IPS-15b (cell line): Measurements from ENCODE around the gene BMPR1A.

Experiments used
- H3K27me3 ChIP-seq: one replicate; pipeline ENCODE4 v1.6.1; 2013; ENCODE audit warnings: low read length; ENCODE audit not compliant: control insufficient read depth, insufficient read depth
- H3K36me3 ChIP-seq: one replicate; pipeline ENCODE4 v1.6.1; 2013; ENCODE audit warnings: low read length; ENCODE audit not compliant: control insufficient read depth, insufficient read depth
- H3K4me1 ChIP-seq: one replicate; pipeline ENCODE4 v1.6.1; 2013; ENCODE audit warnings: mild to moderate bottlenecking, low read length; ENCODE audit not compliant: control insufficient read depth, insufficient read depth
- H3K4me3 ChIP-seq: one replicate; pipeline ENCODE4 v1.5.1; 2013; ENCODE audit warnings: low read depth, low read length
- H3K9ac ChIP-seq: one replicate; pipeline ENCODE4 v1.6.1; 2013; ENCODE audit warnings: low read depth, mild to moderate bottlenecking, low read length
- H3K9me3 ChIP-seq: one replicate; pipeline ENCODE4 v1.6.1; 2013; ENCODE audit warnings: mild to moderate bottlenecking, low read length; ENCODE audit not compliant: control insufficient read depth, insufficient read depth

Gene BMPR1A

GRCh38 chr10:86958116-86958900 is 201.9 kb downstream of the BMPR1A start, which contains the start of gene SNCG:
Gene SNCG (plus strand): TSS chr10:86958599. CDS start chr10:86958698, 99 bp downstream.
- Histone ChIP-seq H3K9me3 (no peaks in the 10 kb centered on the region), H3K4me1 (peaks cover 29% of the 10 kb centered on the region), H3K36me3 (no peaks in the 10 kb centered on the region), H3K4me3 (no peak within 1 kb of the TSS), H3K27me3 (no peaks in the 10 kb centered on the region), H3K9ac (no peak within 1 kb of the TSS)

DNA sequence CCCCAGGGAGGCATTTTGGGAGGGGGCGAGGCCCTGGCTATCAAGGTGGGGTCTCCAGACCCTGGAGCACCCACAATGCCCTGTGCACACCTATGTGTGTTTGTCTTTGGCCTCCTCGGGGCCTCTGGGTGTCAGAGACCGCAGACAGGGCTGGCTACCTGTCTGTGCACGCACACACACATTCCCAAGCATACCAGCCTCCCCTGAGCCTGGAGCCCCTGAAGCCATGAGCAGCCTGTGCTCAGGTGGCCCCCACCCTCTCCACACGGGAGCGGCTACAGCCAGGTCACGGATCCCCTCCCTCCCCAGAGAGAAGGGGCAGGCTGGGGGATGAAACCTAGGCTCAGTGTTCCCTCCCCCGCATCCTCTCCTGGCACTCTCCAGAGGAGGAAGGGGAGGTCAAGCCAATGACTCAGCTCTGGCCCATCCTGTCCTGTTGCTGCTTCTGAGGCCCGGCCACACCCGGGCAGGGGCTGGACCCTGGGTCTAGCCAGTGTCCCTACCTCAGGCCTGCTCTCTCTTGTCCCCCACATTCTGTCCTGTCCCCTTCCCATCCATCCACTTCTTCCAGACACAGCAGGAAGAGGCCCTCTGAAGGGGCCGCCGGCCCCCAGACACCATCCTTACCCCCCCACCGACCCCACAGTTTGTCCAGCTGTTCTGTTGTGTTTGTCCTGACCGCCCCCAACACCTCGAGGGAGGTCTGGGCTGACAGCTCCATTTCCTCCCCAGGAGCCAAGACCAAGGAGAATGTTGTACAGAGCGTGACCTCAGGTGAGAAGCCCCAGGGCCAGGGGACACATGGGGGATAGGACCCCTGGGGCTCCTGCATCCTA is 202.7 kb downstream of the BMPR1A start:
- Histone ChIP-seq H3K27me3 (no peaks in the 10 kb centered on the region), H3K9ac (no peak overlapping the region)

GRCh38 chr10:86959737-86960002 is 203.3 kb downstream of the BMPR1A start:
- no peaks in the 10 kb centered on the region for H3K27me3 ChIP-seq
- no peaks in the 10 kb centered on the region for H3K36me3 ChIP-seq
- no peaks in the 10 kb centered on the region for H3K9me3 ChIP-seq
- H3K4me1 ChIP-seq, result peaks cover 21% of the 10 kb centered on the region
- no peak overlapping the region for H3K4me3 ChIP-seq
- no peak overlapping the region for H3K9ac ChIP-seq

More for the DNA sequence above, 202.7 kb downstream of the BMPR1A start:
- Histone ChIP-seq H3K4me1 (peaks cover 21% of the 10 kb centered on the region), H3K4me3 (no peak overlapping the region), H3K36me3 (no peaks in the 10 kb centered on the region), H3K9me3 (no peaks in the 10 kb centered on the region)

- Histone ChIP-seq H3K9me3 (no peaks in the 10 kb centered on the region), H3K36me3 (no peaks in the 10 kb centered on the region), H3K9ac (no peak overlapping the region), H3K27me3 (no peaks in the 10 kb centered on the region), H3K4me1 (peaks cover 16% of the 10 kb centered on the region), H3K4me3 (peak overlapping the region; percentile 15)
Observed at GRCh38 chr10:86960003-86960862, 203.8 kb downstream of the BMPR1A start.

DNA sequence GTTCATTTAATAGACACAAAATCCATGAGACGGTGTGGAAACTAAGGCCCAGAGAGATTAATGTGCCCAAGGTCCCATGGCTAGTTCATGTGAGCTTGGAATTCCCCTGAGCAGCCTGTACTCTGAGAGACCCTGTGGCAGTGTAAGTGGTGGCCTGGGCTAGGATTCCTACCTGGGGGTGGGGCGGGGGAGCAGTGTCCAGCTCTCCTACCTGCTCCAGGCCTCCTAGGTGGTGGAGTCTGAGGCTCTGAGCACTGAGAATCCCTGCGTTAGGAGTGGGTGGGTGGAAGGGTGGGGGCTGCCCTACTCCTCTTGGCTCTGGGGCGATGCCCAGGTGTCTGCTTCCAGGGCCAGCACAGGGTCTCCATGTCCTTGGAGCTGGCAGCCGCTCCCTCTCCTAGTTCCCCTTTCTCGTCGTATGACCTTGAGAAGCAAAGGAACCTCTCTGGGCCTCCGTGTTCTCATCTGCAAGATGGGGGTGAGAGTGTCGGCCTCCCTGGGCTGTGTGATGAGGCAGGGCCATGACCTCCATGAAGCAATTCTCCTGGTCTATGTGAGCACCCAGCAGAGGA is 204.5 kb downstream of the BMPR1A start:
- no peak overlapping the region for H3K4me3 ChIP-seq
- peaks cover 10% of the 10 kb centered on the region for H3K4me1 ChIP-seq
- H3K9ac ChIP-seq, result no peak overlapping the region

DNA sequence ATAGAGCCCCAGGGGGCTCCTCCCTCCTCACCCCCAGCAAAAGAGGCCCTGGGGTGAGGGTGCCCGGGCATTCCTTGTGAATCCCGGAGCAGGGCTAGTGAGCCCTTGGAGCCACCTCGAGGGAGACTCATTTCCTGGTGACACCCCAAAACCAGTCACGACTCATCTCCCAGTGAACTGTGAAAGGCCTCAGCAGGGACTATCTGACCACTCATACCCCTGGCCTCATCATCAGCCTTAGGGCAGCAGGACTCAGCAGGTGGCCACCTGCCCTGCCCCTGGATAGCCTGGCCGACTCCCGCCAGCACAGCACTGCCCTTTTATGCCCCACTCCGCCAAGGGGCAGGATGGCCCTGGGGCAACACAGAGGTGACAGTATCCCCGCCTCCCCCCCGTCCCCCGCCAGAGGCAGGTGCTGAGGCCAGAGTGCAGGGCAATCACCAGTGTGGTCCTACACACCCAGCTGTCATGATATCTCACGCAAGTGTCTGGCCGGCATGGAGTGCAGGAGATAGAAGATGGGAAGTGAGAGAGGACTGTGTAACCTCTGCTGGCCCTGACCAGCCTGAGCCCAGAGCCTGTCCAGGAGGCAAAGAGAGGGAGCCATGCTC is 205.2 kb downstream of the BMPR1A start:
- no peak overlapping the region for H3K9ac ChIP-seq
- H3K4me3 ChIP-seq, result no peak overlapping the region
- H3K9me3 ChIP-seq, result no peaks in the 10 kb centered on the region
- no peaks in the 10 kb centered on the region for H3K27me3 ChIP-seq
- H3K36me3 ChIP-seq, result no peaks in the 10 kb centered on the region
- peaks cover 8% of the 10 kb centered on the region for H3K4me1 ChIP-seq

More for the DNA sequence above, 204.5 kb downstream of the BMPR1A start:
- H3K9me3 ChIP-seq, result no peaks in the 10 kb centered on the region
- no peaks in the 10 kb centered on the region for H3K27me3 ChIP-seq
- H3K36me3 ChIP-seq, result no peaks in the 10 kb centered on the region

GRCh38 chr10:86962136-86962980 is 205.9 kb downstream of the BMPR1A start:
- Histone ChIP-seq H3K4me1 (peaks cover 11% of the 10 kb centered on the region), H3K36me3 (no peaks in the 10 kb centered on the region), H3K4me3 (no peak overlapping the region), H3K9me3 (no peaks in the 10 kb centered on the region), H3K27me3 (no peaks in the 10 kb centered on the region), H3K9ac (no peak overlapping the region)

DNA sequence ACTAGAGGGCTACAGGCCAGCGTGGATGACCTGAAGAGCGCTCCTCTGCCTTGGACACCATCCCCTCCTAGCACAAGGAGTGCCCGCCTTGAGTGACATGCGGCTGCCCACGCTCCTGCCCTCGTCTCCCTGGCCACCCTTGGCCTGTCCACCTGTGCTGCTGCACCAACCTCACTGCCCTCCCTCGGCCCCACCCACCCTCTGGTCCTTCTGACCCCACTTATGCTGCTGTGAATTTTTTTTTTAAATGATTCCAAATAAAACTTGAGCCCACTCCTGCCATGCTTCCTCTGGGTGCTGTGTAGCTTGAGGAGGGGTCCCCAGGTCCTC is 206.5 kb downstream of the BMPR1A start:
- H3K27me3 ChIP-seq, result no peaks in the 10 kb centered on the region

DNA sequence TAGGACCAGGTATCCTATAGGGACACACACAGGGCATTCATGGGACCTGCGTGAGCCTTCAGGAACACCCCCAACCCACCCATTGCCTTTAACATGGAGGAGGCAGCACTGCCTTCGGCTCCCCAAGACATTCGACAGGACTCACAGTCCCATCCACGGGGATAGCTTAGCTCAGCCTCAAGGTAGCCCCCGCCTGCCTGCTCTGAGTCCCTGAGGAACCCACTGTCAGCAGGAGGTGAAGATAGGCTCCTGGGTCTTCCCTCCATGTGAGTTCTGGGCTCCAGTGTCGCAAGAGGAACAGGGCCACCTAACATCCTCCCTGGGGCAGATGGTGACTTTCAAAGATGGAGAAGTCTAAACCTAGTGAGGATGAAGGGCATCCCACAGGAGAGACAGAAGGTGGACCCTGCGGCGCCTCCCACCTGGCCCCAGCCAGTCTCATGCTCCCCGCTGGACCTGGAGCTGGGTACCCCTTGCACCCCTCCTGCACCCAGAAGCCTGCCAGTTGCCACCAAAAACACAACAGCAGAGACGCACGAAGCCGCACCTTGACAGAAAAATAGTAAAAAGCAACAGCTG is 207.0 kb downstream of the BMPR1A start:
- Histone ChIP-seq H3K27me3 (no peaks in the 10 kb centered on the region), H3K9ac (no peak overlapping the region), H3K9me3 (no peaks in the 10 kb centered on the region), H3K4me3 (no peak overlapping the region), H3K36me3 (no peaks in the 10 kb centered on the region), H3K4me1 (peaks cover 11% of the 10 kb centered on the region)

More for the DNA sequence above, 206.5 kb downstream of the BMPR1A start:
- H3K4me3 ChIP-seq, result no peak overlapping the region
- H3K36me3 ChIP-seq, result no peaks in the 10 kb centered on the region
- H3K9me3 ChIP-seq, result no peaks in the 10 kb centered on the region
- H3K4me1 ChIP-seq, result peaks cover 11% of the 10 kb centered on the region
- H3K9ac ChIP-seq, result no peak overlapping the region

DNA sequence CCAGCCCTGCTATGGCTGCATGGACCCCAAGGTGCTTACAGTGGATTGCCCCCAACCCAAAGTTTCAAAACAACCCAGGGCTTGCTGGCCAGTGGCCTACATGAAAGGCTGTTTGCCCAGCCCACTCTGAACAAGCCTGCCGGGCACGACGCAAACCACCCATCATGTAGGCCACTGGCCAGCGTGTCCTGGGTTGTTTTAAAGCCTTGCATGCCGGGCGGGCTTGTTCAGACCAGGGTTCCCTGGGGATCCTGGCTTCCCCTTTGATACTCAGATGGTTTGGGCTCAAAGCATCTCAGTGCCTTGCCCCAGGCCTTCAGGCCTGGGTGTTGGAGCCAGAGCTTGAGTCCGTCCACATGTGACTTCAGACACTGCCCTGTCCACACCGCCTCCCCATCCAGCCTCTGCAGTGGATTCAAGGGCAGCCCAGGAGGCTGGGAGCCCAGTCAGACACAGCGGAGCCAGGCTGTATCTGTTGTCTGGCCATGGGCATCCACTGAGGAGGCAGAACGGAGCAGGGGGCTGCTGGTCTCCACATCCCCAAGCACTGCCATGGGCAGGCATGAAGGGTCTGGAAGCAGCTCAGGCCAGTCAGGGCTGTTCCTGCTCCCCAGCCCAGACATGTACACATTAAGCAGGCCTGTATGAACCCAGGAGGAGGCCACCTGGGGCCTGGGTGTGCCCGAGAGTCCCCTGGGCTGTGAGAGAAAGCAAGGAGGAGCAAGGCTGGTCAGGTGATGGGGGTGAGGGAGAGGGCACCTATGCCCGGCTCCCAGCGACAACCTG is 207.8 kb downstream of the BMPR1A start:
- Histone ChIP-seq H3K9ac (no peak overlapping the region), H3K27me3 (no peaks in the 10 kb centered on the region), H3K36me3 (no peaks in the 10 kb centered on the region), H3K9me3 (no peaks in the 10 kb centered on the region), H3K4me3 (no peak overlapping the region), H3K4me1 (peaks cover 11% of the 10 kb centered on the region)
